Measurements from ENCODE around the gene PKP3.

The PKP3 gene

GRCh38 chr11:372809-373715 is 20.9 kb upstream of the PKP3 start:
- TF ChIP-seq CTCF (IDR thresholded peaks at IDR 0.05) = no peak
- no peak for TF ChIP-seq ZFX (IDR thresholded peaks at IDR 0.05; ENCODE audit: borderline replicate concordance)
- no peak overlapping the region for H3K27ac ChIP-seq

- TF ChIP-seq ZFX (IDR thresholded peaks at IDR 0.05; ENCODE audit: borderline replicate concordance) (no peak), CTCF (IDR thresholded peaks at IDR 0.05) (no peak)
- H3K27ac ChIP-seq = no peak overlapping the region
Observed at GRCh38 chr11:373716-374551, 20.1 kb upstream of the PKP3 start.

- TF ChIP-seq CTCF (IDR thresholded peaks at IDR 0.05) (no peak), ZFX (IDR thresholded peaks at IDR 0.05; ENCODE audit: borderline replicate concordance) (no peak)
Observed at GRCh38 chr11:375065-376025, 18.7 kb upstream of the PKP3 start.

GRCh38 chr11:376531-377173 is 17.4 kb upstream of the PKP3 start:
- no peak for TF ChIP-seq ZFX (IDR thresholded peaks at IDR 0.05; ENCODE audit: borderline replicate concordance)
- no peak for TF ChIP-seq CTCF (IDR thresholded peaks at IDR 0.05)
- H3K27ac ChIP-seq = no peak overlapping the region

More at GRCh38 chr11:375065-376025, 18.7 kb upstream of the PKP3 start:
- no peak overlapping the region for H3K27ac ChIP-seq

GRCh38 chr11:377174-377865 is 16.7 kb upstream of the PKP3 start:
- TF ChIP-seq CTCF (IDR thresholded peaks at IDR 0.05) = no peak
- TF ChIP-seq ZFX (IDR thresholded peaks at IDR 0.05; ENCODE audit: borderline replicate concordance) = no peak

More at GRCh38 chr11:377174-377865, 16.7 kb upstream of the PKP3 start:
- no peak overlapping the region for H3K27ac ChIP-seq
